Psoas muscle (tissue), 8 donors: ENCODE measurements around the gene TBR1. TPM values are rescaled to one million over a fixed set of nuclear protein-coding genes. Genes with fewer than 3 reads are reported as not detected.

Experiments
- ATAC-seq, 4 donors: fragments of 200-7000 bp; cut with Tn5 transposase; one replicate each; pipeline ENCODE4 v1.9.1; 2020; ENCODE audit warnings: moderate library complexity in 3 of 4, mild to moderate bottlenecking in 2 of 4
- DNase-seq, 2 donors: peaks; one replicate each; pipeline ENCODE4 v3.0.0-alpha.2; 2020
- H3K27ac ChIP-seq: fragments of 200-600 bp; one replicate; pipeline ENCODE4 v1.8.0; 2022
- H3K27me3 ChIP-seq, 3 donors: fragments of 200-600 bp in 1 of 3; one replicate each; pipeline versions ENCODE4 v1.6.1 to v1.8.0; 2013 to 2022; ENCODE audit warnings: low read length in 2 of 3, mild to moderate bottlenecking in 2 of 3, moderate library complexity in 1 of 3; ENCODE audit not compliant: insufficient read depth in 3 of 3
- H3K36me3 ChIP-seq, 2 donors: fragments of 200-600 bp in 1 of 2; one replicate each; pipeline versions ENCODE4 v1.6.1 to v1.8.0; 2013 to 2022; ENCODE audit warnings: low read depth in 1 of 2, mild to moderate bottlenecking in 1 of 2, moderate library complexity in 1 of 2; ENCODE audit not compliant: insufficient read depth in 1 of 2
- H3K4me1 ChIP-seq: fragments of 200-600 bp; one replicate; pipeline ENCODE4 v1.8.0; 2022
- H3K4me3 ChIP-seq: fragments of 200-600 bp; one replicate; pipeline ENCODE4 v1.8.0; 2022; ENCODE audit warnings: mild to moderate bottlenecking
- H3K9me3 ChIP-seq: fragments of 200-600 bp; one replicate; pipeline ENCODE4 v1.8.0; 2022
- CTCF ChIP-seq: fragments of 200-600 bp; IDR thresholded peaks from one replicate; pipeline ENCODE4 v1.8.0; 2022; ENCODE audit warnings: antibody characterized with exemption
- WGBS, 3 donors: extraction: QIAGEN DNeasy Blood & Tissue Kit; methylation state at CpG; one replicate each; pipeline versions ENCODE4 v1.1.6 to v1.1.7; 2013; 5-methylcytosine and 5-hydroxymethylcytosine counted together
- intact Hi-C, 2 donors: fragments of 100-400 bp; cut with DNase I; formaldehyde crosslinking; loops; one replicate each; pipeline versions ENCODE4 v1.11.0 to v1.14.2; 2022
- polyA plus RNA-seq, 3 donors: library from polyadenylated mRNA; stranded (reverse); fragments of 200-250 nt; gene quantifications; one replicate each; pipeline ENCODE4 v1.2.3, GENCODE V29; 2013
- total RNA-seq, 4 donors: library from RNA; stranded (reverse); fragmentation: NEBNext Ultra II Directional in 2 of 4; extraction: Animal tissue kit (Norgen Biotek cat#: 25700) in 2 of 4; gene quantifications; one replicate each; pipeline versions ENCODE4 v1.2.1 to v1.2.4, GENCODE V29; 2021 to 2023
- donor health status: healthy with polysubstance abuse.
- donor health status: DM: no; HTN: no; CAD: no; lungs with moderate emphysema.
- donor health status: Bipolar disorder and iron deficiency.
- donor health status: healthy.
- donor health status: DM: yes; HTN: yes; CAD: no.
- donor health status: DM: no; HTN: no; CAD: no.
- donor health status: DM: no; HTN: no; CAD: no.
- donor health status: DM: yes; HTN: yes; CAD: no.

Gene TBR1
- total and polyA plus RNA-seq, 7 donors = 0.01 to 0.12 TPM; not detected in 5

GRCh38 chr2:161415034-161415986 lies 787 bp upstream of the TBR1 start:
- Histone ChIP-seq H3K27ac (no peak overlapping the region), H3K9me3 (no peaks in the 10 kb centered on the region), H3K27me3 (peaks cover 3 to 63% (median 30%) of the 10 kb centered on the region in 3 donors), H3K36me3 (no peaks in the 10 kb centered on the region), H3K4me1 (peaks cover 14% of the 10 kb centered on the region), H3K4me3 (peak overlapping the region; percentile 67)
- ATAC-seq = no peak
- TF ChIP-seq CTCF = no peak
- intact Hi-C loops = no loop called here
- DNase-seq = no peak
- 20 to 36% (median 30%) methylated on average over 29 of the region's 29 CpGs for WGBS, 3 donors

GRCh38 chr2:161416708-161417437 lies 776 bp downstream of the TBR1 start:
- intact Hi-C loops = no loop called here
- Histone ChIP-seq H3K4me3 (no peak overlapping the region), H3K4me1 (peaks cover 14% of the 10 kb centered on the region), H3K27ac (no peak overlapping the region), H3K36me3 (no peaks in the 10 kb centered on the region), H3K27me3 (peaks cover 7 to 79% (median 38%) of the 10 kb centered on the region in 3 donors), H3K9me3 (no peaks in the 10 kb centered on the region)
- WGBS, 3 donors = 4 to 7% (median 6%) methylated on average over 41 of the region's 41 CpGs
- DNase-seq = peak in 1 of 2 donors; percentile 46
- TF ChIP-seq CTCF = no peak
- ATAC-seq = no peak

- no peak for DNase-seq
- no peak for TF ChIP-seq CTCF
- Histone ChIP-seq H3K27ac (no peak overlapping the region), H3K4me1 (peaks cover 14% of the 10 kb centered on the region), H3K9me3 (no peaks in the 10 kb centered on the region), H3K27me3 (peaks cover 7 to 86% (median 38%) of the 10 kb centered on the region in 3 donors), H3K36me3 (no peaks in the 10 kb centered on the region), H3K4me3 (no peak overlapping the region)
- ATAC-seq = no peak
- WGBS, 3 donors = 12 to 20% (median 18%) methylated on average over 21 of the region's 21 CpGs
- intact Hi-C loops = no loop called here
Measured at GRCh38 chr2:161417438-161418274, 1.6 kb downstream of the TBR1 start.

- TF ChIP-seq CTCF = no peak
- intact Hi-C loops = no loop called here
- Histone ChIP-seq H3K27me3 (peaks cover 7 to 93% (median 44%) of the 10 kb centered on the region in 3 donors), H3K36me3 (no peaks in the 10 kb centered on the region), H3K9me3 (no peaks in the 10 kb centered on the region), H3K4me1 (peaks cover 14% of the 10 kb centered on the region), H3K4me3 (peak overlapping the region; percentile 42), H3K27ac (no peak overlapping the region)
- WGBS, 3 donors = 6 to 11% (median 9%) methylated on average over 15 of the region's 15 CpGs
- ATAC-seq (no peak), DNase-seq (no peak)
Measured at GRCh38 chr2:161418275-161418714, 2.2 kb downstream of the TBR1 start.
